Measurements from ENCODE around the gene GRIN3B. TPM values are rescaled to one million over a fixed set of nuclear protein-coding genes. Genes with fewer than 3 reads are reported as not detected.

GRIN3B gene
- total RNA-seq, 4 donors from 2014 or later, result not detected

- TF ChIP-seq CTCF (IDR thresholded peaks at IDR 0.05), result peak in 2 of 4 experiments; percentile 9 to 27
- no peak for TF ChIP-seq POLR2AphosphoS5 (IDR thresholded peaks at IDR 0.05)
- H3K9me3 ChIP-seq, result peaks cover 0 to 12% (median 0%) of the 10 kb centered on the region in 3 donors
- H3K4me3 ChIP-seq, result no peak overlapping the region
- no peak overlapping the region for H3K27ac ChIP-seq
- WGBS, 2 donors (ENCODE audit: low coverage in 1 of 2), result 89% methylated on average over 3 of the region's 14 CpGs; no CpG with 5 or more reads in 1 of the 2 donors
- H3K4me1 ChIP-seq, result no peaks in the 10 kb centered on the region
- no peaks in the 10 kb centered on the region for H3K27me3 ChIP-seq
- H3K36me3 ChIP-seq, result peaks cover 0 to 64% of the 10 kb centered on the region in 2 donors
- ATAC-seq, result no peak
Observed at GRCh38 chr19:970695-971094, 29.5 kb upstream of the GRIN3B start.

- Histone ChIP-seq H3K4me1 (no peaks in the 10 kb centered on the region), H3K4me3 (no peak overlapping the region), H3K9me3 (peaks cover 0 to 12% (median 0%) of the 10 kb centered on the region in 3 donors), H3K36me3 (peaks cover 0 to 53% of the 10 kb centered on the region in 2 donors), H3K27ac (no peak overlapping the region), H3K27me3 (no peaks in the 10 kb centered on the region)
- WGBS, 2 donors (ENCODE audit: low coverage in 1 of 2), result 100% methylated on average over 2 of the region's 24 CpGs
- no peak for ATAC-seq
- TF ChIP-seq CTCF (IDR thresholded peaks at IDR 0.05) (no peak), POLR2A (IDR thresholded peaks at IDR 0.05) (no peak), POLR2AphosphoS5 (IDR thresholded peaks at IDR 0.05) (no peak), EP300 (IDR thresholded peaks at IDR 0.05) (no peak)
Observed at GRCh38 chr19:971795-972194, 28.4 kb upstream of the GRIN3B start.

GRCh38 chr19:972281-972680 lies 27.9 kb upstream of the GRIN3B start:
- Histone ChIP-seq H3K4me1 (no peaks in the 10 kb centered on the region), H3K4me3 (no peak overlapping the region), H3K36me3 (peaks cover 0 to 48% of the 10 kb centered on the region in 2 donors), H3K27ac (no peak overlapping the region), H3K27me3 (no peaks in the 10 kb centered on the region), H3K9me3 (peaks cover 0 to 12% (median 0%) of the 10 kb centered on the region in 3 donors)
- 92 to 97% methylated on average over 6 of the region's 6 CpGs for WGBS, 2 donors (ENCODE audit: low coverage in 1 of 2)
- ATAC-seq, result no peak
- TF ChIP-seq POLR2AphosphoS5 (IDR thresholded peaks at IDR 0.05) (no peak), POLR2A (IDR thresholded peaks at IDR 0.05) (no peak), EP300 (IDR thresholded peaks at IDR 0.05) (no peak), CTCF (IDR thresholded peaks at IDR 0.05) (no peak)

GRCh38 chr19:973726-974563 lies 26.3 kb upstream of the GRIN3B start:
- Histone ChIP-seq H3K27ac (no peak overlapping the region), H3K36me3 (peaks cover 0 to 35% of the 10 kb centered on the region in 2 donors), H3K9me3 (peaks cover 0 to 12% (median 0%) of the 10 kb centered on the region in 3 donors), H3K4me3 (no peak overlapping the region), H3K4me1 (no peaks in the 10 kb centered on the region), H3K27me3 (peaks cover 3% of the 10 kb centered on the region)
- ATAC-seq, result peak; percentile 19
- TF ChIP-seq POLR2A (IDR thresholded peaks at IDR 0.05) (no peak), EP300 (IDR thresholded peaks at IDR 0.05) (no peak), CTCF (IDR thresholded peaks at IDR 0.05) (no peak), POLR2AphosphoS5 (IDR thresholded peaks at IDR 0.05) (no peak)
- WGBS, 2 donors (ENCODE audit: low coverage in 1 of 2), result 55 to 82% methylated on average over 5 to 6 of the region's 29 CpGs
